PFSK-1 (cell line): ENCODE data around the gene BPIFA3.

Source experiments
- POLR2AphosphoS5 ChIP-seq: IDR thresholded peaks from 2 replicates; pipeline ENCODE4 v1.6.1; 2012; ENCODE audit warnings: low read depth, mild to moderate bottlenecking, control low read depth, low read length, moderate library complexity
- TF ChIP-seq, protein P1 (sequence below), 2 experiments: IDR thresholded peaks; 2 replicates each; pipeline versions ENCODE4 v1.6.1 to v1.8.0; 2011 to 2012; ENCODE audit warnings: low read depth in 2 of 2, low read length in 2 of 2, control low read depth in 1 of 2, inconsistent platforms in 1 of 2, mild to moderate bottlenecking in 1 of 2, moderate library complexity in 1 of 2; ENCODE audit not compliant: insufficient read depth in 1 of 2

DNA sequence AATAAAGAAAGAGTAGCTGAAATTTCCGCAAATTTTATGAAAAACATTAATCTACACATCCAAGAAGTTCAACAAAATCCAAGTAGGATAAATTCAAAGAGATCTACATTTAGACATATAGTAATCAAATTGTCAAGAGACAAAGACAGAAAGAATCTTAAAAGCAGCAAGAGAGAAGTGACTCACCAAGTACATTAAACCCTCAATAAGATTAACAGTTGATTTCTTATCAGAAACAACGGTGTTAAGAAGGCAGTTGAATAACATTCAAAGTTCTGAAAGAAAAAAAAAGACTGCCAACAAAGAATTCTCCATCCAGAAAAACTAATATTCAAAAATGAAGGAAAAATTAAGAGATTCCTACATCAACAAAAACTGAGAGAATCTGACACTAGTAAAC is 37.9 kb downstream of the BPIFA3 start:
- TF ChIP-seq, protein P1, sequence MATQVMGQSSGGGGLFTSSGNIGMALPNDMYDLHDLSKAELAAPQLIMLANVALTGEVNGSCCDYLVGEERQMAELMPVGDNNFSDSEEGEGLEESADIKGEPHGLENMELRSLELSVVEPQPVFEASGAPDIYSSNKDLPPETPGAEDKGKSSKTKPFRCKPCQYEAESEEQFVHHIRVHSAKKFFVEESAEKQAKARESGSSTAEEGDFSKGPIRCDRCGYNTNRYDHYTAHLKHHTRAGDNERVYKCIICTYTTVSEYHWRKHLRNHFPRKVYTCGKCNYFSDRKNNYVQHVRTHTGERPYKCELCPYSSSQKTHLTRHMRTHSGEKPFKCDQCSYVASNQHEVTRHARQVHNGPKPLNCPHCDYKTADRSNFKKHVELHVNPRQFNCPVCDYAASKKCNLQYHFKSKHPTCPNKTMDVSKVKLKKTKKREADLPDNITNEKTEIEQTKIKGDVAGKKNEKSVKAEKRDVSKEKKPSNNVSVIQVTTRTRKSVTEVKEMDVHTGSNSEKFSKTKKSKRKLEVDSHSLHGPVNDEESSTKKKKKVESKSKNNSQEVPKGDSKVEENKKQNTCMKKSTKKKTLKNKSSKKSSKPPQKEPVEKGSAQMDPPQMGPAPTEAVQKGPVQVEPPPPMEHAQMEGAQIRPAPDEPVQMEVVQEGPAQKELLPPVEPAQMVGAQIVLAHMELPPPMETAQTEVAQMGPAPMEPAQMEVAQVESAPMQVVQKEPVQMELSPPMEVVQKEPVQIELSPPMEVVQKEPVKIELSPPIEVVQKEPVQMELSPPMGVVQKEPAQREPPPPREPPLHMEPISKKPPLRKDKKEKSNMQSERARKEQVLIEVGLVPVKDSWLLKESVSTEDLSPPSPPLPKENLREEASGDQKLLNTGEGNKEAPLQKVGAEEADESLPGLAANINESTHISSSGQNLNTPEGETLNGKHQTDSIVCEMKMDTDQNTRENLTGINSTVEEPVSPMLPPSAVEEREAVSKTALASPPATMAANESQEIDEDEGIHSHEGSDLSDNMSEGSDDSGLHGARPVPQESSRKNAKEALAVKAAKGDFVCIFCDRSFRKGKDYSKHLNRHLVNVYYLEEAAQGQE (IDR thresholded peaks at IDR 0.05; ENCODE audit: insufficient read depth in 1 of 2, low read depth in 2 of 2, low read length in 2 of 2) = no peak
- no peak for TF ChIP-seq POLR2AphosphoS5
